NB4 (cell line): ENCODE measurements around the gene RPAP2.
"Not testable (repeated sequence)": the region's sequence is repeated elsewhere in the genome, so short reads cannot be mapped to it uniquely, and the experiment has no call there.

Experiments
- DNase-seq: peaks from one replicate; pipeline ENCODE4 v3.0.0; 2010; ENCODE audit warnings: low read depth
- H3K4me3 ChIP-seq: one replicate; pipeline ENCODE4 v1.5.1; 2011; ENCODE audit warnings: mild to moderate bottlenecking, low read depth, low read length, moderate library complexity
- MYC ChIP-seq: IDR thresholded peaks from 2 replicates; pipeline ENCODE4 v1.6.1; 2011; ENCODE audit warnings: low read depth, low read length
- POLR2A ChIP-seq: IDR thresholded peaks from 2 replicates; pipeline ENCODE4 v1.6.1; 2011; ENCODE audit warnings: mild to moderate bottlenecking; ENCODE audit not compliant: insufficient read length; ENCODE audit errors: extremely low read depth
- TF ChIP-seq, protein P1 (sequence below): IDR thresholded peaks from one replicate; pipeline ENCODE4 v1.5.1; 2012; ENCODE audit warnings: low read depth, low read length
- TF ChIP-seq, protein P2 (sequence below): IDR thresholded peaks from 2 replicates; pipeline ENCODE4 v1.6.1; 2011; ENCODE audit warnings: low read depth, low read length

Gene RPAP2

DNA sequence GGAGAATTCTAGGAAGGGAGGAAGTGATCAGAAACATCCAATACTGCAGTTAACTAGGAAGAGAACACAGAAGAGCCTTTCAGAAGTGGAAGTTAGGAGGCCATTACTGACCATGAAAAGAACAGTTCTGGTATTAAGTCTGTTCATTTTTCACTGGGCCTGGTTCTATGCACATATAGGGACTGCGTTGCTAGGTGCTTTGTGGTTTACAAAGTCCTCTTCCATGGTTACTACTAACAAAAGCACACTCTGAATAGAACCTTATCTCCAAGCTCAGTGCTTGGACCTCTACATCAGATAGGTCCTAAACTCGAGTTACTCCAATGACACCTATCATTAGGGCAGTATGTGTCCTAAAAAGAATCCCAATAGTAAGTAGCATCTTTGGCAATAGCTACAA is 75.4 kb downstream of the RPAP2 start:
- TF ChIP-seq, protein P1, sequence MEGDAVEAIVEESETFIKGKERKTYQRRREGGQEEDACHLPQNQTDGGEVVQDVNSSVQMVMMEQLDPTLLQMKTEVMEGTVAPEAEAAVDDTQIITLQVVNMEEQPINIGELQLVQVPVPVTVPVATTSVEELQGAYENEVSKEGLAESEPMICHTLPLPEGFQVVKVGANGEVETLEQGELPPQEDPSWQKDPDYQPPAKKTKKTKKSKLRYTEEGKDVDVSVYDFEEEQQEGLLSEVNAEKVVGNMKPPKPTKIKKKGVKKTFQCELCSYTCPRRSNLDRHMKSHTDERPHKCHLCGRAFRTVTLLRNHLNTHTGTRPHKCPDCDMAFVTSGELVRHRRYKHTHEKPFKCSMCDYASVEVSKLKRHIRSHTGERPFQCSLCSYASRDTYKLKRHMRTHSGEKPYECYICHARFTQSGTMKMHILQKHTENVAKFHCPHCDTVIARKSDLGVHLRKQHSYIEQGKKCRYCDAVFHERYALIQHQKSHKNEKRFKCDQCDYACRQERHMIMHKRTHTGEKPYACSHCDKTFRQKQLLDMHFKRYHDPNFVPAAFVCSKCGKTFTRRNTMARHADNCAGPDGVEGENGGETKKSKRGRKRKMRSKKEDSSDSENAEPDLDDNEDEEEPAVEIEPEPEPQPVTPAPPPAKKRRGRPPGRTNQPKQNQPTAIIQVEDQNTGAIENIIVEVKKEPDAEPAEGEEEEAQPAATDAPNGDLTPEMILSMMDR = no peak
- no peak for TF ChIP-seq MYC
- no peak for TF ChIP-seq POLR2A
- TF ChIP-seq, protein P2, sequence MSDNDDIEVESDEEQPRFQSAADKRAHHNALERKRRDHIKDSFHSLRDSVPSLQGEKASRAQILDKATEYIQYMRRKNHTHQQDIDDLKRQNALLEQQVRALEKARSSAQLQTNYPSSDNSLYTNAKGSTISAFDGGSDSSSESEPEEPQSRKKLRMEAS = no peak
- DNase-seq = no peak
- no peak overlapping the region for H3K4me3 ChIP-seq

DNA sequence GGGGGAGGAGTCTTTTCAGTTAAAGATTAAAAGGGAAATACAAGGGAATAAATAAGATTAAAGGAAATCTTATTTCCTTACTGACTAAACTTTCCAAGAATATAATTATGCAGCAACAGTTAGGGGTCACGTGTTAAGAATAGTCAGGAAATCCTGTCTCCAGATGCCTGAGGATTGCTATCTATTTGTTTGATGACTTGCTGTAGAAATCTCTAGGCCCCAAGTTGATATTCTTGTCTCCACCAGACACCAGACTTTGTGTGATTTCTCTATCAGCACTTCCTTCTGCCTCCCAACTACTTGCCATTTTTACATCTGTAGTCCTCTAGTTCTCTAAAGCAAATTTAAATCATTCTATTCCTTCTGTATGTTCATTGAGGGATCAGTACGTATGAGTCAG is 77.5 kb downstream of the RPAP2 start:
- no peak overlapping the region for H3K4me3 ChIP-seq
- TF ChIP-seq MYC (no peak), POLR2A (no peak)
- TF ChIP-seq, protein P1 = no peak
- TF ChIP-seq, protein P2 = no peak
- no peak for DNase-seq

DNA sequence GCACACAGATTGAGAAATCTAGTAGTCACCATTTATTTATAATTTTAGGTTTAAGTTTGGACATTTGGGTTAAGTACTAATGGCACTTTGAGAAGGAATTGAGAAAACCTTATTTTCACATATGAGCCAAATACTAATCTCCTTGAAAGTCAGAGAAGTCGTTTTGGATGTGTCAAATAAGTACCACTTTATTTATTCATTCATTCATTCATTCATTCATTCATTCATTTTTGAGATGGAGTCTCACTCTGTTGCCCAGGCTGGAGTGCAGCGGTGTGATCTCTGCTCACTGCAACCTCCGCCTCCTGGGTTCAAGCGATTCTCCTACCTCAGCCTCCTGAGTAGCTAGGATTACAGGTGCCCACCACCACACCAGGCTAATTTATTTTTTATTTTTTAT is 79.1 kb downstream of the RPAP2 start:
- DNase-seq, H3K4me3 ChIP-seq: not testable (repeated sequence)

DNA sequence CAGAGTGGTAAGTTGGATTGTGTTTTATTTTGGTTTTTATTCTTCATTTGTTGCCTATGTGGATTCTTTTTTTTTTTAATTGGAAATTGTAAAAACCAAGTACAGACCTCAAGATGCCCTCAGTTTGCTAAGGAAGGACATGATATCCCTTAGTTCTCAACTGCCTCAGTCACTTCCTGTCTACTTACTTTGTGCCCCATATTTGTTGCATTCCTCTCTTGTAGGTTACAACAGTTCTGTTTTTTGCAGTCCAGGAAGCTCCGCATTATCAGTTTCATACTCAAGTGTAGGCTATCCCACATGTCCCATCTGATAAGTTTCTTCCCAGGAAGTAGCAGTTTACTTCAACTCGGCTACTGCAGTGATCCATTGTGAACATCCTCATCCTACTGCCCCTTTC is 82.0 kb downstream of the RPAP2 start:
- DNase-seq = no peak
- TF ChIP-seq, protein P1 = no peak
- TF ChIP-seq, protein P2 = no peak
- no peak for TF ChIP-seq MYC
- no peak for TF ChIP-seq POLR2A
- H3K4me3 ChIP-seq = no peak overlapping the region

DNA sequence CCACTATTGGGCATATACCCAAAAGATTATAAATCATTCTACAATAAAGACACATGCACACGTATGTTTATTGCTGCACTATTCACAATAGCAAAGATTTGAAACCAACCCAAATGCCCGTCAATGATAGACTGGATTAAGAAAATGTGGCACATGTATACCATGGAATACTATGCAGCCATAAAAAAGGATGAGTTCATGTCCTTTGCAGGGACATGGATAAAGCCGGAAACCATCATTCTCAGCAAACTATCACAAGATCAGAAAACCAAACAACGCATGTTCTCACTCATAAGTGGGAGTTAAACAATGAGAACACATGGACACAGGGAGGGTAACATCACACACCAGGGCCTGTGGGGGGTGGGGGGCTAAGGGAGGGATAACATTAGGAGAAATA is 95.1 kb downstream of the RPAP2 start:
- not testable (repeated sequence) for DNase-seq, H3K4me3 ChIP-seq

DNA sequence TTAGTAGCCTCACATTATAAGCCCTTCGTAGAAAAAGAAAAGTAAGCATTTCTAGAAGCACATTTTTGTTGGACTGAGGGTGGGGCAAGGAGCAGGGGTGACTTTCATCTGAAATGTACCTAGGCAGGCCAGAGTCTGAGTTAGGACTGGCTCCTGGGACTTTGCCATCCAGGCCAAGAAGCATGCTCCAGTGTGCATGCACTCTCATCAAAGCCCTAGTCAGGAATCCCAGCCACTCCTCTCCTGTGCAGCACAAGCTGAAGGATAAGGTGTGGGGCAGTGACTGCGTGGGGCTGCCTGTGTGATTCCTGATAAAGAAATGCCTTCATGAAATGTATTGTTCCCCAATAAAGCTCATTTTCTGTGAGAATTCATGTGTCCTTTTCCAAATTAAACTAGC is 99.7 kb downstream of the RPAP2 start:
- DNase-seq = peak; percentile 55
- TF ChIP-seq, protein P1 = no peak
- TF ChIP-seq, protein P2 = no peak
- TF ChIP-seq POLR2A (no peak), MYC (no peak)
- peak overlapping the region; percentile 53 for H3K4me3 ChIP-seq

DNA sequence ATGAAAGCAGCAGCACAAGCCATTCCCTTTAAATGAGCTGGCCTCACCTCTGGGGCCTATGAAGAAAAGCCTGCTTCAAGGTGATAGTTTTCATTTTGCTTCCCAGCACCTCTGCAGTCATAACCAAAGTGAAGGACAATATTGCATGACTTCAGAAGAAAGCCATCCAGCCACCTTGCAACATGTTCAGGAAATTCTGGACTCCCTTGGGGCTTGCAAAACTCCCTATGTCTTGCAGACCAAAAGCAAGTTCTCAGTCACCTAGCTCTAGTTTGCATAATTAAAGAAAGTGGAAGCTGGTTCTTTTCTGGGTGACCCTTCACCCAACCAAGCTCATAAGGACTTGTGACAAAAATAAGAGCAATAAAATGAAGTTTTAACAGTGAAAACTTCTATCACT is 100.2 kb downstream of the RPAP2 start:
- DNase-seq = peak; percentile 99
- peak overlapping the region; percentile 53 for H3K4me3 ChIP-seq
- TF ChIP-seq, protein P2 = no peak
- peak; percentile 35; the same call in 1 of the 2 replicates for TF ChIP-seq MYC

DNA sequence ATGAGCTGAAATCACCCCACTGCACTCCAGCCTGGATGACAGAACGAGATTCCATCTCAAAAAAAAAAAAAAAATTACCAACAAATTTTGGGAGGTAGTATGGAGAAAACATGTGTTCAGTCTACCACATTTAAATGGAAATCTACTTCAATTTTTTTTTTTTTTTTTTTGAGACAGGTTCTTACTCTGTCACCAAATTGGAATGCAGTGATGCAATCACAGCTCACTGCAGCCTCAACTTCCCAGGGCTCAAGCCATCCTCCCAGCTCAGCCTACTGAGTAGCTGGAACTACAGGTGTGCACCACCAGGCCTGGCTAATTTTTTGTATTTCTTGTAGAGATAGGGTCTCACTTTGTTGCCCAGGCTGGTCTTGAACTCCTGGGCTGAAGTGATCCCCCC is 105.8 kb downstream of the RPAP2 start:
- DNase-seq = no peak
- TF ChIP-seq, protein P1 = no peak
- no peak overlapping the region for H3K4me3 ChIP-seq
